Measurements from ENCODE around the gene MBD3.

GRCh38 chr19:1558552-1558951 is 34.1 kb downstream of the MBD3 start:
- TF ChIP-seq CTCF (IDR thresholded peaks at IDR 0.05) (no peak), POLR2A (IDR thresholded peaks at IDR 0.05) (no peak), EP300 (IDR thresholded peaks at IDR 0.05) (no peak), POLR2AphosphoS5 (IDR thresholded peaks at IDR 0.05) (no peak)
